ENCODE measurements around the gene GGCX.

DNA sequence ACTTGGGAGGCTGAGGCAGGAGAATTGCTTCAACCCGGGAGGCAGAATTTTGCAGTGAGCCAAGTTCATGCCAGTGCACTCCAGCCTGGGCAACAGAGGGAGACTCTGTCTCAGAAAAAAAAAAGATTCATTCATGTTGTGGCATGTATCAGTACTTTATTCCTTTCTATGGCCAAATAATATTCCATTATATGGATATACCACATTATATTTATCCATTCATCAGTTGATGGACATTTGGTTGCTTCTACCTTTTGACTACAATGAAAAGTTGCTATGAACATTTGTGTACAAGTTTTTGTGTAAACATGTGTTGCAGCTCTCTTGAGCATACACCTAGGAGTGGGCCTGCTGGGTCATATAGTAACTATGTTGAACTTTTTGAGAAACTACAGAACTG is 31.5 kb downstream of the GGCX start:
- TF ChIP-seq EZH2 (IDR thresholded peaks at IDR 0.05; ENCODE audit: borderline replicate concordance, low read depth, low read length, severe bottlenecking) = no peak
- TF ChIP-seq, protein P1, sequence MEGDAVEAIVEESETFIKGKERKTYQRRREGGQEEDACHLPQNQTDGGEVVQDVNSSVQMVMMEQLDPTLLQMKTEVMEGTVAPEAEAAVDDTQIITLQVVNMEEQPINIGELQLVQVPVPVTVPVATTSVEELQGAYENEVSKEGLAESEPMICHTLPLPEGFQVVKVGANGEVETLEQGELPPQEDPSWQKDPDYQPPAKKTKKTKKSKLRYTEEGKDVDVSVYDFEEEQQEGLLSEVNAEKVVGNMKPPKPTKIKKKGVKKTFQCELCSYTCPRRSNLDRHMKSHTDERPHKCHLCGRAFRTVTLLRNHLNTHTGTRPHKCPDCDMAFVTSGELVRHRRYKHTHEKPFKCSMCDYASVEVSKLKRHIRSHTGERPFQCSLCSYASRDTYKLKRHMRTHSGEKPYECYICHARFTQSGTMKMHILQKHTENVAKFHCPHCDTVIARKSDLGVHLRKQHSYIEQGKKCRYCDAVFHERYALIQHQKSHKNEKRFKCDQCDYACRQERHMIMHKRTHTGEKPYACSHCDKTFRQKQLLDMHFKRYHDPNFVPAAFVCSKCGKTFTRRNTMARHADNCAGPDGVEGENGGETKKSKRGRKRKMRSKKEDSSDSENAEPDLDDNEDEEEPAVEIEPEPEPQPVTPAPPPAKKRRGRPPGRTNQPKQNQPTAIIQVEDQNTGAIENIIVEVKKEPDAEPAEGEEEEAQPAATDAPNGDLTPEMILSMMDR (IDR thresholded peaks at IDR 0.05; ENCODE audit: borderline replicate concordance, extremely low read depth, low read length, poor library complexity, severe bottlenecking) = no peak
